DND-41 (cell line): ENCODE measurements around the gene RGS14.

Experiments
- ATAC-seq: fragments of 200-7000 bp; cut with Tn5 transposase; 3 replicates; pipeline ENCODE4 v1.9.1; 2021; ENCODE audit warnings: low read depth; ENCODE audit not compliant: insufficient read depth
- DNase-seq: peaks from one replicate; pipeline ENCODE4 v3.0.0-alpha.2; 2020
- H2AFZ ChIP-seq: 2 replicates; pipeline ENCODE4 v1.6.0; 2012; ENCODE audit warnings: low read depth, low read length
- H3K27ac ChIP-seq: 2 replicates; pipeline ENCODE4 v1.5.1; 2012; ENCODE audit warnings: low read length, inconsistent platforms
- H3K27me3 ChIP-seq: fragments of 200-600 bp; sonication (generic); 2 replicates; pipeline ENCODE4 v1.6.0; 2012; ENCODE audit warnings: low read length, mild to moderate bottlenecking, inconsistent platforms; ENCODE audit not compliant: insufficient read depth, poor library complexity
- H3K36me3 ChIP-seq: 2 replicates; pipeline ENCODE4 v1.5.1; 2012; ENCODE audit warnings: low read length, inconsistent platforms; ENCODE audit not compliant: insufficient read depth
- H3K4me1 ChIP-seq: 2 replicates; pipeline ENCODE4 v1.5.1; 2012; ENCODE audit warnings: mild to moderate bottlenecking, low read length; ENCODE audit not compliant: insufficient read depth
- H3K4me2 ChIP-seq: 2 replicates; pipeline ENCODE4 v1.6.0; 2012; ENCODE audit warnings: mild to moderate bottlenecking, moderate library complexity, low read length, inconsistent platforms; ENCODE audit not compliant: insufficient read depth
- H3K4me3 ChIP-seq, 2 experiments: fragments of 200-600 bp in 1 of 2; shearing (Covaris generic) in 1 of 2; 2 replicates each; pipeline ENCODE4 v1.5.1; 2012 to 2016; ENCODE audit warnings: inconsistent platforms in 2 of 2, low read length in 2 of 2, mild to moderate bottlenecking in 2 of 2, low read depth in 1 of 2, moderate library complexity in 1 of 2
- H3K79me2 ChIP-seq: 2 replicates; pipeline ENCODE4 v1.6.0; 2012; ENCODE audit warnings: low read length, inconsistent platforms; ENCODE audit not compliant: insufficient read depth
- H3K9ac ChIP-seq: 2 replicates; pipeline ENCODE4 v1.6.0; 2012; ENCODE audit warnings: low read depth, mild to moderate bottlenecking, inconsistent platforms, low read length, moderate library complexity
- H3K9me3 ChIP-seq: 2 replicates; pipeline ENCODE4 v1.5.1; 2012; ENCODE audit warnings: low read length, moderate library complexity, mild to moderate bottlenecking, inconsistent platforms; ENCODE audit not compliant: insufficient read depth, severe bottlenecking
- H4K20me1 ChIP-seq: 2 replicates; pipeline ENCODE4 v1.6.0; 2012; ENCODE audit warnings: low read length; ENCODE audit not compliant: insufficient read depth
- EZH2 ChIP-seq: IDR thresholded peaks from 3 replicates; pipeline ENCODE4 v1.6.1; 2012; ENCODE audit warnings: borderline replicate concordance, low read depth, mild to moderate bottlenecking, moderate library complexity, low read length, inconsistent platforms; ENCODE audit not compliant: severe bottlenecking
- TF ChIP-seq, protein P1 (sequence below): IDR thresholded peaks from 2 replicates; pipeline ENCODE4 v1.5.1; 2012; ENCODE audit warnings: borderline replicate concordance, low read length, moderate library complexity, mild to moderate bottlenecking; ENCODE audit not compliant: poor library complexity, severe bottlenecking; ENCODE audit errors: extremely low read depth

RGS14 gene

DNA sequence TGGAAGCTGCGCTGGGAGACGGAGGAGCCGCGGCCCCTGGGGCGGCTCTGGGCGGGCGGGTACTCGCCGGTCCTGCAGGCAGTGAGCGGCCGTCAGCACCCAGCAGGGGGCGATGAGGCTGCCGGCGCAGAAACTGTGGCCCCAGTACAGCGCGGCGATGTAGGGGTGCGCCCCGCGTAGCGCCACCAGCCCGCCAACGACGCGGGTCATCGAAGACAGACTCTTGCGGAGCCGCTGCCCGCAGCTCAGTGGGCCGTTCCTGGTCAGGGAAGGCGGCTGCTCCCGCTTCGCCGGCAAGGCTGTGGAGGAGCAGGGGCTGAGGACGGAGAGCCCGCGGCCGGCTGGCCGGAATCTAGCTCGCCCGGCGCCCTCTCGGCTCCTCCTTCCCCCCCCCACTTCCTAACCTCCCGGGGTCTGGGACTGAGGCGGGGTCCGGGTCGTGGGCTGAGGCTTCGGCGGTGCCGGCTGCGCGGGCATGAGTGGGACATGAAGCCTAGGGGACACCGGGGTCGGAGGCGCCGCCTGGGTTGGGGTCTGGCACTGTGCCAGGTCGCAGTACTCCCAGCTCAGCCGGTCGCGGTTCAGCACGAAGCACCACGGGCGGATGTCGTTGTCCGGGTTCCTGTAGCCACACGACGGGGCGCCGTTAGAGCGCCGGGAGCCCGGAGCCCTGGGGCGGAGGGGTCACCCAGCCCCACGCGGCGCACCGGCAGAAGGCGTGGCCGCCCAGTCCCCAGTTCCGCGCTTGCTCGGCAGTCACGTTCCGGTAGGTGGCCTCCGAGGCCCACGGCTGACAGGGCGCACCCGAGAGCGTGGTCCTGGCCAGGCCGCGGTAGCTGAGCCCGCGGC lies 46.3 kb downstream of the RGS14 start:
- ATAC-seq (peak; percentile 85), DNase-seq (peak; percentile 75)
- Histone ChIP-seq H4K20me1 (peaks cover 32% of the 10 kb centered on the region), H3K4me1 (peaks cover 19% of the 10 kb centered on the region), H3K36me3 (no peaks in the 10 kb centered on the region), H3K27me3 (peaks cover 54% of the 10 kb centered on the region), H3K27ac (no peak overlapping the region), H2AFZ (peak overlapping the region; percentile 47; the same call in 1 of the 2 replicates), H3K9ac (peak overlapping the region; percentile 42; the same call in 1 of the 2 replicates), H3K9me3 (no peaks in the 10 kb centered on the region), H3K4me2 (peak overlapping the region; percentile 81), H3K79me2 (no peaks in the 10 kb centered on the region), H3K4me3 (peak overlapping the region in 1 of 2 experiments; percentile 47; a peak in 2 of 4 replicates)
- TF ChIP-seq EZH2 = peak; percentile 94
- TF ChIP-seq, protein P1, sequence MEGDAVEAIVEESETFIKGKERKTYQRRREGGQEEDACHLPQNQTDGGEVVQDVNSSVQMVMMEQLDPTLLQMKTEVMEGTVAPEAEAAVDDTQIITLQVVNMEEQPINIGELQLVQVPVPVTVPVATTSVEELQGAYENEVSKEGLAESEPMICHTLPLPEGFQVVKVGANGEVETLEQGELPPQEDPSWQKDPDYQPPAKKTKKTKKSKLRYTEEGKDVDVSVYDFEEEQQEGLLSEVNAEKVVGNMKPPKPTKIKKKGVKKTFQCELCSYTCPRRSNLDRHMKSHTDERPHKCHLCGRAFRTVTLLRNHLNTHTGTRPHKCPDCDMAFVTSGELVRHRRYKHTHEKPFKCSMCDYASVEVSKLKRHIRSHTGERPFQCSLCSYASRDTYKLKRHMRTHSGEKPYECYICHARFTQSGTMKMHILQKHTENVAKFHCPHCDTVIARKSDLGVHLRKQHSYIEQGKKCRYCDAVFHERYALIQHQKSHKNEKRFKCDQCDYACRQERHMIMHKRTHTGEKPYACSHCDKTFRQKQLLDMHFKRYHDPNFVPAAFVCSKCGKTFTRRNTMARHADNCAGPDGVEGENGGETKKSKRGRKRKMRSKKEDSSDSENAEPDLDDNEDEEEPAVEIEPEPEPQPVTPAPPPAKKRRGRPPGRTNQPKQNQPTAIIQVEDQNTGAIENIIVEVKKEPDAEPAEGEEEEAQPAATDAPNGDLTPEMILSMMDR = peak; percentile 69

DNA sequence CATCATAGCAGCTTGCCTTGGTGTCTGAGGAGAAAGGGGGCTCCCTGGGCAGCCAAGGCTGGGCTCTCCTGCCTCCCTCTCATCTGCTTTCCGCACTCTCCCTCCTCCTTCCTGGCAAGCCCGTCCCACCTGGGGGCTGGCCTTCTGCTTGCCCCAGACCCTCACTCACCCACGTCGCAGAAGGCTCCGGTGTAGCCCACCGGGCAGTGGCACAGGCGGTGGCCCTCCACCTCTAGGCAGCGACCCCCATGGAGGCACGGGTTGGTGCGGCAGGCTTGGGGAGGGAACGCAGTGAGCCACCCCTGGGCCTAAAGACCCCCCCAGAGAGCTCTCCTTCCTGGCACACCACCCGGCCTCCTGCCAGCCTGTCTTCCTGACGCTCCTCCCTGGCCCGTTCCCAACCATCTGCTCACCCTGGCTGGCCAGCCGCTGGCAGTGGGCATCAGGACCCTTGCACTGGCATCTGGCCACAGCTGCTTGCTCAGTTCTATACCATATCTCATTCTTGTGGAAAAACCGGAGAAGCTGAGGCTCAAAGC lies 47.0 kb downstream of the RGS14 start:
- H3K4me1 ChIP-seq = peaks cover 19% of the 10 kb centered on the region
- peaks cover 54% of the 10 kb centered on the region for H3K27me3 ChIP-seq
- ATAC-seq = no peak
- H3K27ac ChIP-seq = no peak overlapping the region
- H3K36me3 ChIP-seq = no peaks in the 10 kb centered on the region
- no peak for DNase-seq
- H3K9me3 ChIP-seq = no peaks in the 10 kb centered on the region
- H3K4me3 ChIP-seq = peak overlapping the region in 1 of 2 experiments; percentile 47; a peak in 2 of 4 replicates
- no peaks in the 10 kb centered on the region for H3K79me2 ChIP-seq
- peaks cover 32% of the 10 kb centered on the region for H4K20me1 ChIP-seq
- no peak overlapping the region for H2AFZ ChIP-seq
- peak overlapping the region; percentile 42; the same call in 1 of the 2 replicates for H3K9ac ChIP-seq
- TF ChIP-seq, protein P1 = no peak
- no peak for TF ChIP-seq EZH2
- H3K4me2 ChIP-seq = peak overlapping the region; percentile 81

DNA sequence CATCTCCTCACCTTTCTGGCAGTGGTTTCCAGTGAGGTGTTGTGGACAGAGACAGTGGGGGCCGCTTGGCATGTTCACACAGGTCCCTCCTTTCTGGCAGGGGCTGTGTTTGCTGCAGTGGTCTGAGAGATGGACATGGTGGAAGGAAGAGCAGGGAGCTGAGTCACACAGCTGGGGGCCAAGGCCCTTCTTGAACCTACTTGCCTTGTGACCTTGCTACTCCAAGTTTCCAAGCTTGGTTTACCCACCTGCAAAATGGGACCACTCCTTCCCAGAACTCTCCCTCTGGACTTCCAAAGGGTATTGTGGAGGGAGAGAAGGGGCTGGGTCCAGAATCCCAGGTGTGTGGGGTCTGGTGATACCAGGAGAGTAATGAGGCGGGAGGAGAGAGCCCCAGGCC lies 47.6 kb downstream of the RGS14 start:
- no peak for ATAC-seq
- H3K27me3 ChIP-seq = peaks cover 54% of the 10 kb centered on the region
- H4K20me1 ChIP-seq = peaks cover 32% of the 10 kb centered on the region
- no peak for TF ChIP-seq EZH2
- H3K4me3 ChIP-seq = no peak overlapping the region
- no peak for DNase-seq
- H3K9me3 ChIP-seq = no peaks in the 10 kb centered on the region
- H3K79me2 ChIP-seq = no peaks in the 10 kb centered on the region
- H2AFZ ChIP-seq = no peak overlapping the region
- H3K36me3 ChIP-seq = no peaks in the 10 kb centered on the region
- no peak overlapping the region for H3K9ac ChIP-seq
- H3K4me2 ChIP-seq = no peak overlapping the region
- H3K4me1 ChIP-seq = peaks cover 19% of the 10 kb centered on the region
- H3K27ac ChIP-seq = no peak overlapping the region

DNA sequence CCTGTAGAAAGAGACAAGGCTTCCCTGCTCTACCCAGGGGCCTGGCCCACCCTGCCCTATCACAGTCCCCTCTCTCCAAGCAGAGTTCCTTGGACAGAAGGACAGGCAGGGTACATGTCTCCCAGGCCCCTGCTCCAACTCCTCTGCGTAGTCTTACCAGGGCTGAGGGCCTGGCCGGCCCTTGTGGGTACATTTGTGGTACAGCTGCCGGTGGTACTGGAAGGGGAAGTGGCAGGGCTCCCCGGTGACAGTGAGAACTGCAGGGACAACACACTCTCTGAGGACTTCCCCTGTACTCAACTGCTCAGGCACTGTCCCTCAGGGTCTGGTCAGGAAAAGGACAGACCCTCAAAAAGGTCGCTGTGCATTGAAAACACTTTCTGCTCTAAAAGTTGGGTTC lies 48.1 kb downstream of the RGS14 start:
- DNase-seq = no peak

More for the DNA sequence above, 48.1 kb downstream of the RGS14 start:
- Histone ChIP-seq H2AFZ (no peak overlapping the region), H3K36me3 (no peaks in the 10 kb centered on the region), H3K9me3 (no peaks in the 10 kb centered on the region), H3K9ac (no peak overlapping the region), H3K4me3 (no peak overlapping the region), H3K79me2 (no peaks in the 10 kb centered on the region), H4K20me1 (peaks cover 32% of the 10 kb centered on the region), H3K27ac (no peak overlapping the region), H3K4me2 (no peak overlapping the region), H3K4me1 (peaks cover 19% of the 10 kb centered on the region), H3K27me3 (peaks cover 54% of the 10 kb centered on the region)
- TF ChIP-seq, protein P1 = no peak
- TF ChIP-seq EZH2 = no peak
- ATAC-seq = no peak
